Heart left ventricle (tissue), 16 donors: ENCODE results near the gene ISG20. TPM values are rescaled to one million over a fixed set of nuclear protein-coding genes. Genes with fewer than 3 reads are reported as not detected.

Experiments
- ATAC-seq, 4 donors: fragments of 200-7000 bp; cut with Tn5 transposase; one replicate each; pipeline ENCODE4 v1.9.1; 2020 to 2022; ENCODE audit warnings: moderate library complexity in 4 of 4, mild to moderate bottlenecking in 3 of 4, moderate number of reproducible peaks in 1 of 4
- DNase-seq, 5 donors: peaks; one replicate each; pipeline ENCODE4 v3.0.0-alpha.2; 2020
- H3K27ac ChIP-seq, 12 donors: fragments of 200-600 bp; sonication (generic) in 4 of 12; one replicate each; pipeline versions ENCODE4 v1.5.0 to v1.8.0; 2016 to 2022; ENCODE audit warnings: mild to moderate bottlenecking in 2 of 12
- H3K27me3 ChIP-seq, 9 donors: fragments of 200-600 bp; sonication (generic) in 2 of 9; one replicate each; pipeline versions ENCODE4 v1.5.1 to v1.8.0; 2016 to 2022; ENCODE audit warnings: mild to moderate bottlenecking in 3 of 9
- H3K36me3 ChIP-seq, 9 donors: fragments of 200-600 bp; sonication (generic) in 2 of 9; one replicate each; pipeline versions ENCODE4 v1.5.0 to v1.8.0; 2018 to 2022; ENCODE audit warnings: mild to moderate bottlenecking in 2 of 9
- H3K4me1 ChIP-seq, 12 donors: fragments of 200-600 bp; sonication (generic) in 4 of 12; one replicate each; pipeline versions ENCODE4 v1.5.0 to v1.8.0; 2016 to 2022; ENCODE audit warnings: mild to moderate bottlenecking in 3 of 12
- H3K4me3 ChIP-seq, 12 donors: fragments of 200-600 bp; sonication (generic) in 4 of 12; one replicate each; pipeline versions ENCODE4 v1.5.0 to v1.8.0; 2017 to 2022; ENCODE audit warnings: mild to moderate bottlenecking in 9 of 12, moderate library complexity in 4 of 12
- H3K9me3 ChIP-seq, 12 donors: fragments of 200-600 bp; sonication (generic) in 4 of 12; one replicate each; pipeline versions ENCODE4 v1.5.0 to v1.8.0; 2016 to 2022; ENCODE audit warnings: mild to moderate bottlenecking in 1 of 12
- POLR2A ChIP-seq, 2 donors: fragments of 450-650 bp; IDR thresholded peaks; one replicate each; pipeline ENCODE4 v1.6.1; 2017; ENCODE audit warnings: antibody characterized with exemption in 2 of 2, mild to moderate bottlenecking in 2 of 2, moderate library complexity in 2 of 2
- WGBS, 4 donors: extraction: QIAGEN DNeasy Blood & Tissue Kit in 2 of 4; methylation state at CpG; one replicate each; pipeline versions ENCODE4 v1.1.5 to v1.1.7; 2013 to 2018; 5-methylcytosine and 5-hydroxymethylcytosine counted together
- intact Hi-C, 10 donors: fragments of 100-400 bp; cut with DNase I; formaldehyde crosslinking; loops; one replicate each; pipeline versions ENCODE4 v1.11.1 to v1.14.2; 2022
- polyA plus RNA-seq, 2 donors: library from polyadenylated mRNA; stranded (reverse); fragments of 200-250 nt; gene quantifications; one replicate each; pipeline ENCODE4 v1.2.3, GENCODE V29; 2013
- total RNA-seq, 9 donors: library from RNA; depleted of rRNA in 2 of 9; stranded (reverse); fragments of >200 nt in 2 of 9; fragmentation: NEBNext Ultra II Directional in 3 of 9; extraction: Animal tissue kit (Norgen Biotek cat#: 25700) in 3 of 9; gene quantifications; one replicate each; pipeline versions ENCODE4 v1.1.0 to v1.2.4, GENCODE V29; 2016 to 2023
- TF ChIP-seq, protein P1 (sequence below), 12 donors: fragments of 200-600 bp; sonication (generic) in 4 of 12; IDR thresholded peaks; one replicate each; pipeline versions ENCODE4 v1.5.0 to v1.8.0; 2018 to 2022; ENCODE audit warnings: antibody characterized with exemption in 12 of 12, mild to moderate bottlenecking in 5 of 12
- donor health status: ischemic (EF 13 %, LVEDD 7.1; RV severe dilation, severe dysfunction).
- donor health status: healthy with polysubstance abuse.
- donor health status: DM: no; HTN: yes; CAD: no.
- donor health status: DM: no; HTN: no; CAD: no.
- donor health status: ischemic (EF 25% LVEDD 6.9; RV normal size, moderate dysfunction).
- donor health status: ischemic (EF 25% LVEDD 5.7; RV mildly dilated, moderate dysfunction).
- donor health status: healthy.
- donor health status: DM: yes; HTN: yes; CAD: no.
- donor health status: ischemic (EF 35%, LVEDD 5.7; RV mildly dilated, moderate dysfunction).
- donor health status: nonischemic (EF 11% LVEDD 7.7; RV severe dilation, severe dysfunction).
- donor health status: DM: yes; HTN: yes; CAD: no.
- donor health status: PGD.
- donor health status: ischemic (EF 29% LVEDD 5.4; RV normal size, mild dysfunction).
- donor health status: nonischemic (EF 23%, LVEDD 6.1; RV moderate dilation, normal function).

The ISG20 gene
- total and polyA plus RNA-seq, 11 donors: 1.5 to 24.2 (median 4.9) TPM

DNA sequence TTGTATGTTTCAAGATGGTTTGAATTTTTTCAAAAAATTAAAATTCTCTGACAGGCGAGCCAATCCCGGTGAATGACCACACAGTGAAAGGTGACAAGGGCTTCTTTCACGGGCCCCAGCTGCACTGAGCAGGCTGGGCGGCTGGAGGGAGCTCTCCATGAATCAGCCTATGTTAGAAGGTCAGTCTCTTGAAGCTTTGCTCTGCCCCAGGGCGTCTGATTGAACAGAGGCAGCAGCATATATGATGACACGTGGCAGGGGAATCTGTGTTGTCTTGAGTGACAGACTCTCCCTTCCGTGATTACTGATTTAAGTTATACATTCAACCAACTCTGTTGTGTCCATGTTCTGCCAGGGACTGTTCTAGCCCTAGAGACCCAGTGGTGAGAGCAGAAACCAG, 51.5 kb downstream of the ISG20 start:
- intact Hi-C loops: no loop called here
- Histone ChIP-seq H3K36me3 (no peaks in the 10 kb centered on the region), H3K9me3 (no peaks in the 10 kb centered on the region), H3K4me3 (no peak overlapping the region), H3K27me3 (peaks cover 0 to 14% (median 0%) of the 10 kb centered on the region in 9 donors), H3K4me1 (peaks cover 0 to 3% (median 0%) of the 10 kb centered on the region in 12 donors), H3K27ac (no peak overlapping the region)
- no peak for ATAC-seq
- TF ChIP-seq, protein P1, sequence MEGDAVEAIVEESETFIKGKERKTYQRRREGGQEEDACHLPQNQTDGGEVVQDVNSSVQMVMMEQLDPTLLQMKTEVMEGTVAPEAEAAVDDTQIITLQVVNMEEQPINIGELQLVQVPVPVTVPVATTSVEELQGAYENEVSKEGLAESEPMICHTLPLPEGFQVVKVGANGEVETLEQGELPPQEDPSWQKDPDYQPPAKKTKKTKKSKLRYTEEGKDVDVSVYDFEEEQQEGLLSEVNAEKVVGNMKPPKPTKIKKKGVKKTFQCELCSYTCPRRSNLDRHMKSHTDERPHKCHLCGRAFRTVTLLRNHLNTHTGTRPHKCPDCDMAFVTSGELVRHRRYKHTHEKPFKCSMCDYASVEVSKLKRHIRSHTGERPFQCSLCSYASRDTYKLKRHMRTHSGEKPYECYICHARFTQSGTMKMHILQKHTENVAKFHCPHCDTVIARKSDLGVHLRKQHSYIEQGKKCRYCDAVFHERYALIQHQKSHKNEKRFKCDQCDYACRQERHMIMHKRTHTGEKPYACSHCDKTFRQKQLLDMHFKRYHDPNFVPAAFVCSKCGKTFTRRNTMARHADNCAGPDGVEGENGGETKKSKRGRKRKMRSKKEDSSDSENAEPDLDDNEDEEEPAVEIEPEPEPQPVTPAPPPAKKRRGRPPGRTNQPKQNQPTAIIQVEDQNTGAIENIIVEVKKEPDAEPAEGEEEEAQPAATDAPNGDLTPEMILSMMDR (IDR thresholded peaks at IDR 0.05): no peak
- no peak for TF ChIP-seq POLR2A (IDR thresholded peaks at IDR 0.05)
- 79 to 83% (median 81%) methylated on average over 7 of the region's 7 CpGs for WGBS, 4 donors
- DNase-seq: no peak

DNA sequence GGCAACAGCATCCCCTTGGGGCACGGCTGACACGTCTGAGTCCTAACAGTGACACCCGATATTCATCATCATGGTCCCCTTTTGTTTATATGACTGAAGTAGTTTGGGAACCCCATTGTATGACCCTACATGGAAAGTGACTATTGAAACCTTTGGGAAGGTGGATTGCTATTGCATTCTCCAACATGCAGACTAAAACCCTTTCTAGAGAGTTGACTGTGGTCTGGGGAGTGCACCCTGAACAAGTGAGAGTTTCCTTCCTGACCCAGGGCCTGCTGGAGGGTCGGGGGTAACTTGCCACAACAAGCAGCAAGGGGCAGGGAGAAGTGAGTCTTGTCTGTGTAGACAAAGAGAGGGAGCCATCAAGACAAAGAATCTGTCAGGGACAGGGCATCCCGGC, 54.4 kb downstream of the ISG20 start:
- no peak overlapping the region for H3K4me3 ChIP-seq
- peaks cover 0 to 18% (median 0%) of the 10 kb centered on the region in 9 donors for H3K27me3 ChIP-seq
- no peaks in the 10 kb centered on the region for H3K9me3 ChIP-seq
- H3K27ac ChIP-seq: no peak overlapping the region
- no peaks in the 10 kb centered on the region for H3K4me1 ChIP-seq
- H3K36me3 ChIP-seq: no peaks in the 10 kb centered on the region
- no peak for TF ChIP-seq POLR2A (IDR thresholded peaks at IDR 0.05)
- TF ChIP-seq, protein P1 (IDR thresholded peaks at IDR 0.05): no peak
- 65 to 72% (median 69%) methylated on average over 5 of the region's 5 CpGs for WGBS, 4 donors
- ATAC-seq (no peak), DNase-seq (no peak)
- intact Hi-C loops: no loop called here

DNA sequence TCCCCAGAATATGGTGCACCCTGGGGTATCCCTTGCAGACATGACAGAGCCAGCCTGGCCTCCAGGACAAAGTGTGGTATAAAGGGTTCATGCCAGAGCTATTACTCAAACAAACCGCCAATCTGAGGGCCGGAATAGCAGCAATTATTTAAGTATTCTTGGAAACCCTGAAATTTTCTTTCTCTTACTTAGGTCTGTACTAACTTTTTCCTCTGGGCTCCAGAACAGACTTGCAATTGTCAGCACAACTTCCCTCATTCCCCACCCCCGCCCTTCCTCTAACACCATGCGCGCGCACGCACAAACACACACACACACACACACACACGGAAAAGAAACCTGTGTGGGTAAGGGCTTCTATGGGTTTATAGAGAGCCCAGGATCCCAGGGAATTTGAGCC, 56.3 kb downstream of the ISG20 start:
- DNase-seq: no peak
- Histone ChIP-seq H3K9me3 (no peaks in the 10 kb centered on the region), H3K4me3 (no peak overlapping the region), H3K36me3 (no peaks in the 10 kb centered on the region), H3K27ac (no peak overlapping the region), H3K4me1 (no peaks in the 10 kb centered on the region), H3K27me3 (peaks cover 0 to 23% (median 0%) of the 10 kb centered on the region in 9 donors)
- intact Hi-C loops: no loop called here
- 83 to 90% (median 86%) methylated on average over 8 of the region's 8 CpGs for WGBS, 4 donors
- no peak for ATAC-seq
- no peak for TF ChIP-seq POLR2A (IDR thresholded peaks at IDR 0.05)
- TF ChIP-seq, protein P1 (IDR thresholded peaks at IDR 0.05): no peak

DNA sequence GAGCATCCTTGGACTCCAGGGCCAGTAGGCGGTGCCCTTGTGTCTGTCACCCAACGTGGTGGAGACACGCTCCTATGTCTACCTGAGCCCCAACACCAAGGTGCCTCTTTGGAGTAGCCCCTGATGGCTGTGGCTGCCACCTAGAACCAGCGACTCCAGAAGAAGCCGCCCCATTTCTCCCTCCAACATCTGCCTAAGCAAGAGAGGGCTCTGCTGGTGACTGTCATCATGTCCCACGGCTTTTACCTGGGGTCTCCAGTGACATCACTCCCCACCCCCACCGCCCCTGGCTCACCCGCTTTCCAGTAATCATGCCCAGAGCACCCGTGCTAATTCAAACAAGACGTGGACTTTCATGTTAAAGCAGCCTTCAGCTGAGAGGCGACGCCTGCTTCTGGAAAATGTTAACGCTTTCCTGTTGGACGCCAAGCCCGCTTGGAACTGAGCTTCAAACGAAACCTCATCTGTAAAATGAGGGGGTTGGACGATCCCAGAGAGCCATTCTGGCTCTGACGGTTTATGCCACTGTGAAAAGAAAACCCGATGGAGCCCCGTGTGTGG, 57.0 kb downstream of the ISG20 start:
- no peak for DNase-seq
- Histone ChIP-seq H3K4me3 (no peak overlapping the region), H3K9me3 (no peaks in the 10 kb centered on the region), H3K36me3 (no peaks in the 10 kb centered on the region), H3K4me1 (no peaks in the 10 kb centered on the region), H3K27ac (no peak overlapping the region), H3K27me3 (peaks cover 0 to 23% (median 0%) of the 10 kb centered on the region in 9 donors)
- intact Hi-C loops: no loop called here
- TF ChIP-seq, protein P1 (IDR thresholded peaks at IDR 0.05): no peak
- no peak for TF ChIP-seq POLR2A (IDR thresholded peaks at IDR 0.05)
- no peak for ATAC-seq
- 57 to 63% (median 60%) methylated on average over 18 to 20 of the region's 20 CpGs for WGBS, 4 donors
